H1 (cell line): ENCODE measurements around the gene EPHA3. TPM values are rescaled to one million over a fixed set of nuclear protein-coding genes. Genes with fewer than 3 reads are reported as not detected.

Source experiments
- CTCF ChIA-PET: fragments of 300-600 bp; sonication (Branson Sonifier 250); formaldehyde crosslinking; loops from one replicate; lab custom pipeline; 2021; ENCODE audit not compliant: partially characterized antibody; lab: Charles Lee
- POLR2A ChIA-PET: fragments of 300-600 bp; sonication (Branson Sonifier 250); formaldehyde crosslinking; loops from one replicate; lab custom pipeline; 2021; ENCODE audit warnings: inconsistent platforms; ENCODE audit not compliant: partially characterized antibody; lab: Charles Lee
- DNase-seq, 2 experiments: peaks; one replicate each; pipeline versions ENCODE4 v3.0.0 to v3.0.0-alpha.2; 2010 to 2022; ENCODE audit warnings: low spot score in 2 of 2, low read depth in 1 of 2, mixed read lengths in 1 of 2
- FAIRE-seq: peaks from 2 replicates; lab custom pipeline; 2011; peaks lifted over from hg19 to GRCh38; lab: Jason Lieb, UNC
- H2AFZ ChIP-seq: 2 replicates; pipeline ENCODE4 v1.8.1; 2012; ENCODE audit warnings: low read length, inconsistent platforms
- H2AK5ac ChIP-seq: 2 replicates; pipeline ENCODE4 v1.6.1; 2013; ENCODE audit warnings: low read depth, low read length
- H2BK120ac ChIP-seq: replicated peaks from 2 replicates; pipeline ENCODE3; 2013; ENCODE audit warnings: low read depth, low read length, inconsistent platforms
- H2BK12ac ChIP-seq: 2 replicates; pipeline ENCODE4 v1.6.1; 2013; ENCODE audit warnings: low read depth, low read length
- H2BK15ac ChIP-seq: 2 replicates; pipeline ENCODE4 v1.6.1; 2013; ENCODE audit warnings: low read length
- H2BK20ac ChIP-seq: 2 replicates; pipeline ENCODE4 v1.6.1; 2013; ENCODE audit warnings: low read length
- H2BK5ac ChIP-seq: 2 replicates; pipeline ENCODE4 v1.6.1; 2013; ENCODE audit warnings: low read depth, low read length
- H3K14ac ChIP-seq: 2 replicates; pipeline ENCODE4 v1.6.1; 2013; ENCODE audit warnings: inconsistent platforms; ENCODE audit not compliant: insufficient read length
- H3K18ac ChIP-seq: 2 replicates; pipeline ENCODE4 v1.6.1; 2013; ENCODE audit warnings: low read length; ENCODE audit errors: extremely low read depth
- H3K23ac ChIP-seq: 2 replicates; pipeline ENCODE4 v1.6.1; 2013; ENCODE audit warnings: inconsistent platforms; ENCODE audit not compliant: insufficient read length
- H3K23me2 ChIP-seq: 2 replicates; pipeline ENCODE4 v1.6.1; 2013; ENCODE audit warnings: low read depth, low read length
- H3K27ac ChIP-seq: 2 replicates; pipeline ENCODE4 v1.6.1; 2011; ENCODE audit warnings: low read depth, low read length, inconsistent platforms
- H3K27me3 ChIP-seq, 4 experiments: replicated peaks in 1 of 4; 1 replicate in 1 of 4; 2 replicates in 3 of 4; pipeline versions ENCODE4 v1.6.1 to v1.8.1; 2011 to 2013; ENCODE audit warnings: low read length in 3 of 4, mild to moderate bottlenecking in 3 of 4, inconsistent platforms in 2 of 4, mixed read lengths in 2 of 4, moderate library complexity in 1 of 4; ENCODE audit not compliant: control insufficient read depth in 3 of 4, insufficient read depth in 3 of 4; ENCODE audit errors: extremely low read depth in 1 of 4
- H3K36me3 ChIP-seq, 4 experiments: 2 replicates each; pipeline versions ENCODE4 v1.6.1 to v1.8.1; 2011 to 2013; ENCODE audit warnings: mild to moderate bottlenecking in 4 of 4, low read length in 3 of 4, moderate library complexity in 2 of 4, control low read depth in 1 of 4, inconsistent platforms in 1 of 4; ENCODE audit not compliant: insufficient read depth in 4 of 4, control insufficient read depth in 2 of 4
- H3K4ac ChIP-seq: replicated peaks from 2 replicates; pipeline ENCODE3; 2013; ENCODE audit warnings: low read length, low read depth, mixed read lengths, inconsistent platforms; ENCODE audit not compliant: insufficient read length
- H3K4me1 ChIP-seq, 4 experiments: replicated peaks in 1 of 4; 1 replicate in 1 of 4; 2 replicates in 3 of 4; pipeline versions ENCODE4 v1.6.1 to v1.8.1; 2011 to 2013; ENCODE audit warnings: low read length in 3 of 4, inconsistent platforms in 2 of 4, mixed read lengths in 1 of 4; ENCODE audit not compliant: insufficient read depth in 4 of 4, control insufficient read depth in 3 of 4
- H3K4me2 ChIP-seq, 2 experiments: 2 replicates each; pipeline versions ENCODE4 v1.6.1 to v1.8.1; 2011 to 2013; ENCODE audit warnings: low read depth in 2 of 2, low read length in 2 of 2, control low read depth in 1 of 2, inconsistent platforms in 1 of 2, mild to moderate bottlenecking in 1 of 2; ENCODE audit not compliant: insufficient read depth in 1 of 2
- H3K4me3 ChIP-seq, 4 experiments: fragments of 200-600, 300-600 bp in 1 of 4; sonication (generic), shearing (Covaris generic), sonication (Bioruptor Twin) in 1 of 4; 2 replicates each; pipeline versions ENCODE4 v1.5.1 to v1.8.1; 2011 to 2016; ENCODE audit warnings: low read length in 4 of 4, low read depth in 3 of 4, control low read depth in 2 of 4, inconsistent platforms in 2 of 4, mild to moderate bottlenecking in 2 of 4, mixed read lengths in 1 of 4, moderate library complexity in 1 of 4; ENCODE audit not compliant: insufficient read depth in 2 of 4; ENCODE audit errors: extremely low read depth in 1 of 4
- H3K56ac ChIP-seq: replicated peaks from 2 replicates; pipeline ENCODE3; 2013; ENCODE audit warnings: low read depth, mild to moderate bottlenecking, mixed read lengths, low read length, inconsistent platforms; ENCODE audit not compliant: insufficient read length
- H3K79me1 ChIP-seq: 2 replicates; pipeline ENCODE4 v1.6.1; 2013; ENCODE audit warnings: low read depth, low read length, control low read depth
- H3K79me2 ChIP-seq, 2 experiments: 2 replicates each; pipeline versions ENCODE4 v1.6.1 to v1.8.1; 2012 to 2013; ENCODE audit warnings: low read length in 2 of 2, mild to moderate bottlenecking in 2 of 2, inconsistent platforms in 1 of 2; ENCODE audit not compliant: insufficient read depth in 2 of 2, control insufficient read depth in 1 of 2
- H3K9ac ChIP-seq, 4 experiments: replicated peaks in 1 of 4; 1 replicate in 1 of 4; 2 replicates in 3 of 4; pipeline versions ENCODE4 v1.6.1 to v1.8.1; 2011 to 2013; ENCODE audit warnings: low read depth in 3 of 4, low read length in 3 of 4, control low read depth in 2 of 4, mild to moderate bottlenecking in 2 of 4, moderate library complexity in 2 of 4, inconsistent platforms in 1 of 4; ENCODE audit errors: extremely low read depth in 1 of 4
- H3K9me3 ChIP-seq, 2 experiments: 2 replicates each; pipeline versions ENCODE4 v1.6.1 to v1.8.1; 2012 to 2013; ENCODE audit warnings: mild to moderate bottlenecking in 2 of 2, moderate library complexity in 2 of 2, control low read depth in 1 of 2, inconsistent platforms in 1 of 2, low read depth in 1 of 2, low read length in 1 of 2, mixed read lengths in 1 of 2; ENCODE audit not compliant: insufficient read depth in 2 of 2
- H4K20me1 ChIP-seq, 2 experiments: replicated peaks in 1 of 2; 2 replicates each; pipeline versions ENCODE3 to v1.8.1; 2011 to 2013; ENCODE audit warnings: inconsistent platforms in 2 of 2, low read length in 2 of 2, mild to moderate bottlenecking in 1 of 2; ENCODE audit not compliant: insufficient read depth in 2 of 2, control insufficient read depth in 1 of 2
- H4K5ac ChIP-seq: 2 replicates; pipeline ENCODE4 v1.6.1; 2013; ENCODE audit warnings: low read length, low read depth, mixed read lengths, inconsistent platforms; ENCODE audit not compliant: insufficient read length
- H4K8ac ChIP-seq: 2 replicates; pipeline ENCODE4 v1.8.0; 2013; ENCODE audit warnings: mild to moderate bottlenecking, moderate library complexity, low read length, inconsistent platforms; ENCODE audit not compliant: insufficient read depth; ENCODE audit errors: extremely low read depth
- H4K91ac ChIP-seq: replicated peaks from 2 replicates; pipeline ENCODE3; 2013; ENCODE audit warnings: low read length, mixed read lengths, inconsistent platforms; ENCODE audit not compliant: insufficient read length
- ASH2L ChIP-seq: fragments of 200-600, 300-600 bp; sonication (generic); IDR thresholded peaks from one replicate; pipeline ENCODE4 v1.7.1; 2017; ENCODE audit warnings: low read length
- ATF2 ChIP-seq: IDR thresholded peaks from 2 replicates; pipeline ENCODE4 v1.6.1; 2012; ENCODE audit warnings: low read length, inconsistent platforms
- ATF3 ChIP-seq: IDR thresholded peaks from 2 replicates; pipeline ENCODE4 v1.6.1; 2011; ENCODE audit warnings: low read depth, mild to moderate bottlenecking, low read length; ENCODE audit not compliant: insufficient read depth
- CBX5 ChIP-seq: fragments of 300-800, 300-1000 bp; sonication (generic); IDR thresholded peaks from 2 replicates; pipeline ENCODE4 v1.7.1; 2016; ENCODE audit warnings: antibody characterized with exemption, low read length, low read depth
- CBX8 ChIP-seq: fragments of 300-800, 300-1000 bp; sonication (generic); IDR thresholded peaks from 2 replicates; pipeline ENCODE4 v1.7.1; 2016; ENCODE audit warnings: low read depth, low read length, borderline replicate concordance
- EGR1 ChIP-seq: IDR thresholded peaks from 2 replicates; pipeline ENCODE4 v1.6.1; 2011; ENCODE audit warnings: low read depth, low read length, borderline replicate concordance
- KDM5A ChIP-seq: fragments of 200-600 bp; IDR thresholded peaks from 2 replicates; pipeline ENCODE4 v1.7.1; 2012; ENCODE audit warnings: mild to moderate bottlenecking, low read length, inconsistent platforms, mixed read lengths
- RXRA ChIP-seq: IDR thresholded peaks from 2 replicates; pipeline ENCODE4 v1.6.1; 2011; ENCODE audit warnings: low read depth, mild to moderate bottlenecking, low read length, moderate library complexity; ENCODE audit not compliant: insufficient read depth
- SP2 ChIP-seq: IDR thresholded peaks from 2 replicates; pipeline ENCODE4 v1.6.1; 2012; ENCODE audit warnings: mild to moderate bottlenecking, low read length, inconsistent platforms
- SP4 ChIP-seq: IDR thresholded peaks from 2 replicates; pipeline ENCODE4 v1.6.1; 2012; ENCODE audit warnings: low read length, inconsistent platforms
- SRF ChIP-seq: IDR thresholded peaks from 2 replicates; pipeline ENCODE4 v1.6.1; 2011; ENCODE audit warnings: mild to moderate bottlenecking, low read depth, low read length, moderate library complexity
- TBP ChIP-seq: IDR thresholded peaks from 2 replicates; pipeline ENCODE4 v1.6.1; 2011; ENCODE audit warnings: low read depth, low read length, improper control_type of control experiment
- WGBS, 2 experiments: shearing (Covaris generic) in 1 of 2; methylation state at CpG; one replicate each; pipeline versions ENCODE4 v1.1.6 to v1.1.7; 2013 to 2015; ENCODE audit warnings: low lambda C conversion rate in 2 of 2, mixed read lengths in 2 of 2, inconsistent platforms in 1 of 2, low coverage in 1 of 2, missing lambda C conversion rate in 1 of 2; ENCODE audit not compliant: insufficient replicate concordance in 2 of 2, insufficient coverage in 1 of 2, insufficient read length in 1 of 2; ENCODE audit errors: extremely low coverage in 1 of 2, missing lambda C conversion rate in 1 of 2; 5-methylcytosine and 5-hydroxymethylcytosine counted together
- polyA plus RNA-seq, 7 experiments: library from polyadenylated mRNA; depleted of rRNA in 3 of 7; stranded (reverse) in 5 of 7; unstranded in 2 of 7; fragments of >200 nt in 5 of 7; fragments of 200-250 nt in 2 of 7; gene quantifications; 1 replicate in 5 of 7; 2 replicates in 1 of 7; 4 replicates in 1 of 7; pipeline versions ENCODE4 v1.2.1 to v1.2.3, GENCODE V29; 2011 to 2013; ENCODE audit warnings: missing spikeins in 2 of 7, mixed read lengths in 2 of 7
- total RNA-seq: library from RNA; stranded (reverse); fragmentation: NEBNext Ultra II Directional; extraction: Animal tissue kit (Norgen Biotek cat#: 25700); gene quantifications from 2 replicates; pipeline ENCODE4 v1.2.1, GENCODE V29; 2021

Gene EPHA3
- total and polyA plus RNA-seq, 2 of the 8 experiments (the other 6 are each of a cell fraction or from before 2014, with no cell fraction given) = 0.09 to 0.22 TPM

- Histone ChIP-seq H3K9me3 (no peaks in the 10 kb centered on the region), H3K79me2 (no peaks in the 10 kb centered on the region), H4K8ac (no peak overlapping the region), H3K79me1 (no peaks in the 10 kb centered on the region), H2AK5ac (no peak overlapping the region), H3K14ac (no peak overlapping the region), H2BK15ac (no peak overlapping the region), H2AFZ (no peak overlapping the region), H4K91ac (no peak overlapping the region), H3K4me3 (no peak overlapping the region), H3K9ac (no peak overlapping the region), H2BK120ac (no peak overlapping the region), H3K36me3 (no peaks in the 10 kb centered on the region), H3K27ac (no peak overlapping the region), H3K23me2 (no peaks in the 10 kb centered on the region), H3K18ac (no peak overlapping the region), H3K56ac (no peak overlapping the region), H3K27me3 (no peaks in the 10 kb centered on the region), H4K20me1 (no peaks in the 10 kb centered on the region), H3K4ac (no peak overlapping the region), H2BK12ac (no peak overlapping the region), H3K23ac (no peak overlapping the region), H2BK20ac (no peak overlapping the region), H3K4me2 (no peak overlapping the region), H3K4me1 (no peaks in the 10 kb centered on the region), H4K5ac (no peak overlapping the region), H2BK5ac (no peak overlapping the region)
- POLR2A ChIA-PET = no interaction called here
- FAIRE-seq (no peak), DNase-seq (no peak)
- CTCF ChIA-PET = interaction anchor here (1.1 kb wide), 1 partner anchor 10 kb away, joined by 3 read pairs; no protein-coding TSS in a partner anchor
- WGBS, 2 experiments = 97% methylated on average over 4 of the region's 4 CpGs; no CpG with 5 or more reads in 1 of the 2 experiments
- TF ChIP-seq ATF3 = no peak
- TF ChIP-seq SP2 = no peak
- no peak for TF ChIP-seq RXRA
- no peak for TF ChIP-seq SP4
- no peak for TF ChIP-seq ATF2
- no peak for TF ChIP-seq EGR1
- TF ChIP-seq SRF = no peak
- no peak for TF ChIP-seq ASH2L
- TF ChIP-seq CBX8 = no peak
- TF ChIP-seq TBP = no peak
- no peak for TF ChIP-seq KDM5A
- TF ChIP-seq CBX5 = no peak
Measured at GRCh38 chr3:89494734-89495133, 387.3 kb downstream of the EPHA3 start.
